ENCODE data around the gene C7orf57. TPM values are rescaled to one million over a fixed set of nuclear protein-coding genes. Genes with fewer than 3 reads are reported as not detected.
A peak's percentile ranks its signal among the peaks of the same experiment; 100 is the strongest.

Gene C7orf57
- total RNA-seq, 2 donors from 2014 or later = 0.32 to 0.95 TPM

DNA sequence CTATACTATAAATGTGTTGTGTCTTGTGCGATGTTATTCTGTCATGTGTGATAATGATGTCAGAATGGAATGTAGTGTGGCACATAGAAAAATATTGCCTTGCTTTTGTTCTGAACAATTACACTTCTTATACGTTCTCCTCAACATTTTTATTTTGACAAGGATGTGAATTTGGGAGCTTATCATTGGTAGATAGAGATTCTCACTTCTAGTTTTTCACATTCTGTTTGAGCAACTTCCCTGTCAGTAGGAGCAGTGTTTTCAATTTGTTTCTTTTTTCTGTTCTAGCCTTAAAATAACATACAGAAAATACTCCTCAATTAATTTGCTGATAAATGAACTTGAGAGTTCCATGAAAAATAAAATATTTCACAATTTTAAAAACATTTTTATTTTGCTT, 24.0 kb upstream of the C7orf57 start:
- Mint-ChIP-seq H3K27ac (no peak overlapping the region), H3K4me3 (no peak overlapping the region), H3K27me3 (peaks cover 8% of the 10 kb centered on the region), H3K9me3 (no peaks in the 10 kb centered on the region), H3K4me1 (no peaks in the 10 kb centered on the region), H3K36me3 (ENCODE audit: low read depth) (no peaks in the 10 kb centered on the region)
- ATAC-seq (replicated peaks) = no peak

DNA sequence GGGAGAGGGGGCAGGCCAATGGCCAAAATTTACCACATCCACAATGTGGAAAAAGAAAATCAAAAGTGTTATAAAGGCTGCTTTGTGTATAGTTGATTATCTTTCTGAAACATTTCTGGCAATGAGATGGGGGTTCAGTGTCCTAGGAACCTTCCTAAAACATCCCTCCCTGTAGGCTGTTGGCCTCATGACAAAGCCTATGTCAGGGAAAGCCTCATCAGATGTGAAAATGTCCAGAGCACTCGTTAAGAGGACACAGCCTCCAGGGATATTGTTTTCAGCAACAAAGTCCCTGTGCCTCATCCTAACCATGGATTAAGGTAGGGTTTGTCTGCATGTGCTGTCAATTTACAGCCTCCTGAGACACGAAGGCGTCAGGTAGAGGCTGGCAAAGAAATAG, 23.4 kb upstream of the C7orf57 start:
- H3K9me3 Mint-ChIP-seq = no peaks in the 10 kb centered on the region
- no peak overlapping the region for H3K27ac Mint-ChIP-seq

DNA sequence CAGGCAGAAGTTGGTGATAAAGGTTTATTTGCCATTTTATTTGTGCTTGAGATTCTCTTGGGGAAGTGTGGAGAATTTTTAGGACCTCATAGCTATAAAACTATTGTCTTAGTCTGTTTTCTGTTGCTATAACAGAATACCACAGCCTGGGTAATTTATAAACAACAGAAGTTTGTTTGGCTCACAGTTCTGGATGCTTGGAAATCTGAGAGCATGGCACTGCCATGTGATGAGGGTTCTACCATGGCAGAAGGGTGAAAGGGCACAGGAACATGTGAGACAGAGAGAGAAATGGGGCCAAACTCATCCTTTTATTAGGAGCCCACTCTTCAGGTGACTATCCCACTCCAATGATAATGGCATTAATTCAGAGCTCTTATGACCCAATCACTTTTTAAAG, 18.7 kb upstream of the C7orf57 start:
- ATAC-seq (replicated peaks) = no peak
- Mint-ChIP-seq H3K4me1 (no peaks in the 10 kb centered on the region), H3K36me3 (ENCODE audit: low read depth) (no peaks in the 10 kb centered on the region), H3K9me3 (peaks cover 10% of the 10 kb centered on the region), H3K27me3 (peaks cover 18% of the 10 kb centered on the region), H3K27ac (no peak overlapping the region), H3K4me3 (no peak overlapping the region)

More for the DNA sequence above, 23.4 kb upstream of the C7orf57 start:
- ATAC-seq (replicated peaks) = no peak
- no peak overlapping the region for H3K4me3 Mint-ChIP-seq
- no peaks in the 10 kb centered on the region for H3K4me1 Mint-ChIP-seq
- no peaks in the 10 kb centered on the region for H3K36me3 Mint-ChIP-seq (ENCODE audit: low read depth)
- peaks cover 9% of the 10 kb centered on the region for H3K27me3 Mint-ChIP-seq

DNA sequence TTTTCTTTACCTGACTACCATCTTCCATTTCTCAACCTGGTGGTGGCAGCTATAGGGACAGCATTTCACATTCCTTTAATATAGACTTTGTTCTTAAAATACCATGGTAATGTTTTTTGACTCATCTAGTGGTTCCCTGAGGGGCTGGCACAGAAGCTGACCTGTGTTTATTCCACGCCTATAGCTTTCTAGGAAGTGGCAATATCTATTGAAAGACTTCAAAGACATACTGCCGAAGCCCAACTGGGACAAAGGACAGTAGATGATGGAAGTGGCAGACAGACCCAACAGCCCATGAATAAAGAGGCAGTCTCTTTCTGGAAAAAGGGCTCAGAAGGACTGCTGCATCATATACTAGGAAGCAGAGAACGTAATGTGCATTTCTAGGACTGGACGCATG, 17.7 kb upstream of the C7orf57 start:
- H3K36me3 Mint-ChIP-seq (ENCODE audit: low read depth) = no peaks in the 10 kb centered on the region
- peaks cover 18% of the 10 kb centered on the region for H3K27me3 Mint-ChIP-seq
- peaks cover 13% of the 10 kb centered on the region for H3K9me3 Mint-ChIP-seq
- no peak overlapping the region for H3K4me3 Mint-ChIP-seq
- no peak overlapping the region for H3K27ac Mint-ChIP-seq
- no peak for ATAC-seq (replicated peaks)
- H3K4me1 Mint-ChIP-seq = no peaks in the 10 kb centered on the region

DNA sequence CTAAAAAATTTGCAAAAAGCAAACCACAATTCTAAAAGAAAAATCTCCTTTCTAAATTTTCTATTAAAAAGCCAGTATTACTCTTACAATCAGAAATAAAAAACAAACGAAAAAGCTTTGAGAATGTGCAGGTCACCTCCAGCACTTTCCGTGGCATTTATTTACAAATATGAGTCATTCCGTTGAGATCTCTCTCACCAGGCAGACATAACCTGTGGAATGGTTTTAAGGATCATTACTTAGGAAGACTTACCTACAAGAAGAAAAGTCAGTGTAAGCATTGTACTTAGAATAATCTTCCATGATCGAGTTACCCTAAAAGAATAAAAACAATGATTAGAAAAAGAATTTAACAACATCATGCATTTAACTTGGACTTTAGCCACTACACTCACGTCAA, 9.7 kb upstream of the C7orf57 start:
- Mint-ChIP-seq H3K27ac (no peak overlapping the region), H3K27me3 (peaks cover 19% of the 10 kb centered on the region), H3K4me3 (no peak overlapping the region), H3K36me3 (ENCODE audit: low read depth) (no peaks in the 10 kb centered on the region), H3K4me1 (no peaks in the 10 kb centered on the region), H3K9me3 (peaks cover 14% of the 10 kb centered on the region)
- no peak for ATAC-seq (replicated peaks)

DNA sequence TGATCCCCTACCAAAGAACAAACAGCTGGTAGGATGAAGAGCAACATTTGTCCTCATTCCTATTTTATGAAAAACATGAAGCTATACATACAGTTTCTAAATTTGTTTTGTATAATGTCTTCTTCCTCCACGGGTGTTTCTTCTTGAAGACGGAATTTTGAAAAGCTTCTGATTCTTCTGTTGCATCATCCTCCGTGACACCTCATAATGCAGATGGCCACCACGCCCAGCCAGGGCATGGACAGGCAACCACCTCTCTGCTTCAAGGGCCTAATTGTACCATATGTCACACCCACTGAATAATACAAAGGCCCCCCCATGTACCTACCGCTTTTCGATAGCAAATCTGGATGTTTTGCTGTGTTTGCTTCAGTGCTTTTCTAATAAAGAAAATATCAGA, 6.4 kb upstream of the C7orf57 start, which contains the start of gene SUN3:
TSS of gene SUN3 (minus strand) at position 170 of the 400 bp plus-strand sequence. CDS start at position 1, 169 bp downstream.
- ATAC-seq (replicated peaks) = no peak
- no peak within 1 kb of the TSS for H3K27ac Mint-ChIP-seq
- no peaks in the 10 kb centered on the region for H3K4me1 Mint-ChIP-seq
- no peaks in the 10 kb centered on the region for H3K36me3 Mint-ChIP-seq (ENCODE audit: low read depth)
- H3K9me3 Mint-ChIP-seq = peaks cover 5% of the 10 kb centered on the region
- H3K27me3 Mint-ChIP-seq = peaks cover 25% of the 10 kb centered on the region
- no peak within 1 kb of the TSS for H3K4me3 Mint-ChIP-seq

DNA sequence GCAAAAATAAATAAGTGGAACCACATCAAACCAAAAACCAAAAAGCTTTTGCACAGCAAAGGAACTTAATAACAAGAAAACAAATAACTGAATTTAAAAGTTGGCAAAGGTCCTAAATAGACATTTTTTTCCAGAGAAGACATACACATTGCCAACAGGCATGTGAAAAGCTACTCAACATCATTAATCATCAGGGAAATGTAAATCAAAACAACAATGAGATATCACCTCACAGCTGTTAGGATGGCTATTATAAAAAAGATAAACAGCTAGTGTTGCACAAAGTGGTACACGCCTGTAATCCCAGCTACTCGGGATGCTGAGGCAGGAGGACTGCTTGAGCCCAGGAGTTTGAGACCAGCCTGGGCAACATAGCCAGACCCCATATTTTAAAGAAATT, 4.2 kb upstream of the C7orf57 start:
- Mint-ChIP-seq H3K27me3 (peaks cover 28% of the 10 kb centered on the region), H3K9me3 (no peaks in the 10 kb centered on the region), H3K36me3 (ENCODE audit: low read depth) (no peaks in the 10 kb centered on the region), H3K4me3 (no peak overlapping the region), H3K27ac (no peak overlapping the region), H3K4me1 (peaks cover 5% of the 10 kb centered on the region)
- ATAC-seq (replicated peaks) = no peak

DNA sequence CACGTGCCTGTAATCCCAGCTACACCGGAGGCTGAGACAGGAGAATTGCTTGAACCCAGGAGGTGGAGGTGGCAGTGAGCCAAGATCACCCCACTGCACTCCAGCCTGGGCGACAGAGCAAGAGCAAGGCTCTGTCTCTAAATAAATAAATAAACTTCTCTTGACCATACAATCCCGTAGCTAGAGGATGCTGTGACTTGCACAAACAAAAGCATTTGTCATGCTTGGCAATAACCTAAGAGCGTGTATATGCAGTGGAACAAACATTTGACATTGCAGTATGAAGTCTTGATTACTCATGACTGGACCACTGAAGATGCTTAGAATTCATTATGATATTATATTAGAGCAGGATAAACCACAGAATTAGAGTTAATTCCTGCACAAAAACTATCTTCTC, 1.4 kb upstream of the C7orf57 start:
- no peak for ATAC-seq (replicated peaks)
- peaks cover 6% of the 10 kb centered on the region for H3K4me1 Mint-ChIP-seq

DNA sequence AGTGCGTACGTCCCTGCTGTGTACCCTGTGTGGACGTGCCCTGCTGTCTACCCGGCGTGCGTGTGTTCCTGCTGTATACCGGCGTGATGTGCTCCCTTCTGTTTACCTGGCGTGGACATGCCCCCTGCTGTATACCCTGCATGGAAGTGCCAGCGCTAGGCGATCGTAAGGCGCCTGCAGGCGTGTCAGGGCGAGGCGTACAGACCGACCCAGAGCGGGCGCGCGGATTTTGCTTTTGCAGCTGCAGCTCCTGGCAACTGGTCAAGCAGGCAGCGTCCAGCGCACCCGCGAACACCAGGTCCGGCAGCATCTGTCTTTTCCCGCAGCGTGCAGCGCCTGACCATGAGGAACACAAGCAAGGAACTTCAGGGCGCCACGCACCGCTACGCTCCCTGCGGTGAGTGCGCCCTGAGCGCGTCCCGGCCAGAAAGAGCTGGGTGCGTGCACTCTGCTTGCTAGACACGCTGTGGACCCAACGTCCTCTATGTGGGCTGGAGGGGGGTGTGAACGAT, 680 bp downstream of the C7orf57 start:
- H3K36me3 Mint-ChIP-seq (ENCODE audit: low read depth) = no peaks in the 10 kb centered on the region
- H3K4me1 Mint-ChIP-seq = peaks cover 7% of the 10 kb centered on the region
- peaks cover 22% of the 10 kb centered on the region for H3K27me3 Mint-ChIP-seq
- ATAC-seq (replicated peaks) = peak; percentile 21
- peak overlapping the region; percentile 71 for H3K27ac Mint-ChIP-seq
- peak overlapping the region; percentile 86 for H3K4me3 Mint-ChIP-seq
- H3K9me3 Mint-ChIP-seq = no peaks in the 10 kb centered on the region

More for the DNA sequence above, 1.4 kb upstream of the C7orf57 start:
- Mint-ChIP-seq H3K36me3 (ENCODE audit: low read depth) (no peaks in the 10 kb centered on the region), H3K27ac (no peak overlapping the region), H3K27me3 (peaks cover 32% of the 10 kb centered on the region), H3K9me3 (no peaks in the 10 kb centered on the region), H3K4me3 (no peak overlapping the region)

DNA sequence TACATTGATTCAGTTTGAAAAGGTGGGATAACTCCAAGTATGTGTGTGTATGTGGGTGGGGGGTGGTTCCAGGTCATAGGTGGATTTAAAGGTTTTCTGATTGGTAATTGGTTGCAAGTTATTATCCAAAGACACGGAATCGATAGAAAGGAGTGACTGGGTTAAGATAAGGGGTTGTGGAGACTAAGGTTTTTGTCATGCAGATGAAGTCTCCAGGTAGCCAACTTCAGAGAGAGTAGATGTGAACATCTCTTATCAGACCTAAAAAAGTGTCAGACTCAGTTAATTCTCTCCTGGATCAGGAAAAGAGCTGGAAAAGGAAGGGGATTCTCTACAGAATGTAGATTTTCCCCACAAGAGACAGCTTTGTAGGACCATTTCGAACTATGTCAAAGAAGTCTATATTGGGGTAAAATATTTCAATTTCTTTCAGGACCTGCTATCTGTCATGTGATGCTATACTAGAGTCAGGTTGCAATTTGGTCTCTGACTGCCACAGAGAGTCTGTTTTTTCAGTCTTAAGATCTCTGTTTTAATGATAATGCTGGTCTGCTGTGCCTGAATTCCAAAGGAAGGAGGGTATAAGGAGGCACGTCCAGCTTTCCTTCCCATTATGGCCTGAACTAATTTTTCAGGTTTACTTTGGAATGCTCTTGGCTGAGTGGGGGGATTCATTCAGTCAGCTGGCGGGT, 3.6 kb downstream of the C7orf57 start:
- Mint-ChIP-seq H3K27ac (no peak overlapping the region), H3K4me3 (no peak overlapping the region), H3K27me3 (peaks cover 12% of the 10 kb centered on the region), H3K36me3 (ENCODE audit: low read depth) (no peaks in the 10 kb centered on the region), H3K4me1 (peaks cover 22% of the 10 kb centered on the region), H3K9me3 (no peaks in the 10 kb centered on the region)
- ATAC-seq (replicated peaks) = no peak

DNA sequence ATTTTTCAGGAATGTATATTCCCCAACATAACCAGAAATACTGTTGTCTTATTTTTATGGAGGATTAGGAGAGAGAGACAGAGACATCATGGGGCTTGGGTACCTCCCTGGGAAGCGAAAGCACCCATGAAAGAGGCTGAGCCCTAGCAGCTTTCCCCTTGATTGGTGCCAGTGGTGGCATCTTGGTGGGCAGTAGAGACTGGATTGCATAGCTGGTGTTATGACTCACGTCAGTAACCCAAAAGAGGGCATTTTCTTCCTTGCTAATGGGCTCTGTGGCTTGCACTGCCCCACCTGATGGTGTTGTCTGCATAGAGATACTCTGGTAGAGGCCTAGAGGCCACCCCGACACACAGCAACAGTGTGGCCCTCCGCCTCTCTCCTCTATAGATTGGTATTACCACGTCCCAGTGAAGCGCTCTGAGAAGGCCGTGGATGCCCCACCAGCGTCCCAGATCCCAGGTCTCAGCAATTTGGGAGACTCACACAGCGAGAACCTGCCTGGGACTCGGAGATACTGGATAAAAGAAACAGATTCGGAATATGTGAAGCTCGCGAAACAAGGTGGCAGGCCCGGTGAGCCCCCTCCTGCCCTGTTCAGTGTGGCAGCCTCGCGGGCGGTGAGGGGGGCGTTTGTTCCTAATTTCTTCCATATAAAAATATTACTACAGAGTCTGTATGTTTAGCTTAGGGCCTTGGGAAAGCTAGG, 5.8 kb downstream of the C7orf57 start:
- Mint-ChIP-seq H3K4me1 (peaks cover 26% of the 10 kb centered on the region), H3K4me3 (peak overlapping the region; percentile 68), H3K36me3 (ENCODE audit: low read depth) (no peaks in the 10 kb centered on the region), H3K27me3 (peaks cover 9% of the 10 kb centered on the region), H3K27ac (peak overlapping the region; percentile 91), H3K9me3 (no peaks in the 10 kb centered on the region)
- peak; percentile 43 for ATAC-seq (replicated peaks)

DNA sequence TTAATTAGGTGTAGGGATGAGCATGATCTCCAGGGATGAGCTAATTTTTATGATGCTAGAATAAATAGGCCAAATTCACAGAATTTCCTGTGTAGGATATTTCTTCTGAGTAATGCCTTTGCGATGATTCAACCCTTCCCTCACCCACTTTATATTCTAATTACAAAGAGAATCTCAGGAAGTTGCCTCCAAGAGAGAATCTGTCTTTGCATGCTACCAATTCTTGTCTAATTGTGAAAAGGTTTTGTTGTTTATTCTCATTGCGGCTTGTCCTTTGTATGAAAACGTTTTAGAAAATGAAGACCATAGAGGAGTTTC, 6.3 kb downstream of the C7orf57 start:
- peak overlapping the region; percentile 68 for H3K4me3 Mint-ChIP-seq
- ATAC-seq (replicated peaks) = peak; percentile 82
- peaks cover 4% of the 10 kb centered on the region for H3K27me3 Mint-ChIP-seq
- peaks cover 24% of the 10 kb centered on the region for H3K4me1 Mint-ChIP-seq
- H3K36me3 Mint-ChIP-seq (ENCODE audit: low read depth) = no peaks in the 10 kb centered on the region
- no peaks in the 10 kb centered on the region for H3K9me3 Mint-ChIP-seq
- peak overlapping the region; percentile 91 for H3K27ac Mint-ChIP-seq

DNA sequence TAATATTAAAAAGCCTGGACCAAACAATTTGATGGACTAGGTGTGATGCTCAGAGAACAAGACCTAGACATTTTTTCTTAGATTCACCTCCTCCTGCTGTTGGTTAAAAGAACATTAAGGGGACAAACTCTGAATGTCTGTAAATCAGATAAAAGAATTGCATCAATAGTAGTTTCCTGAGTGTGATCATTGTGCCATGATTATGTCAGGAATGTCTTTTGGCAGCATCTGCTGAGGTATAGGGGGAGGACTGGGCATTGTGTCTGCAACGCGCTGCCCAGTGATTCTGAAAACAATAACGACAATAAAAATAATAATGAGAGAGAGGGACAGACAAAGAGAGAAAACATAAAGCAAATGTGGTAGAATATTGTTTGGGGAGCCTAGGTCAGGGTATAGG, 6.9 kb downstream of the C7orf57 start:
- no peaks in the 10 kb centered on the region for H3K9me3 Mint-ChIP-seq
- no peaks in the 10 kb centered on the region for H3K36me3 Mint-ChIP-seq (ENCODE audit: low read depth)
- H3K4me1 Mint-ChIP-seq = peaks cover 24% of the 10 kb centered on the region
- peak overlapping the region; percentile 91 for H3K27ac Mint-ChIP-seq
- ATAC-seq (replicated peaks) = no peak
- H3K4me3 Mint-ChIP-seq = peak overlapping the region; percentile 68
- H3K27me3 Mint-ChIP-seq = no peaks in the 10 kb centered on the region

DNA sequence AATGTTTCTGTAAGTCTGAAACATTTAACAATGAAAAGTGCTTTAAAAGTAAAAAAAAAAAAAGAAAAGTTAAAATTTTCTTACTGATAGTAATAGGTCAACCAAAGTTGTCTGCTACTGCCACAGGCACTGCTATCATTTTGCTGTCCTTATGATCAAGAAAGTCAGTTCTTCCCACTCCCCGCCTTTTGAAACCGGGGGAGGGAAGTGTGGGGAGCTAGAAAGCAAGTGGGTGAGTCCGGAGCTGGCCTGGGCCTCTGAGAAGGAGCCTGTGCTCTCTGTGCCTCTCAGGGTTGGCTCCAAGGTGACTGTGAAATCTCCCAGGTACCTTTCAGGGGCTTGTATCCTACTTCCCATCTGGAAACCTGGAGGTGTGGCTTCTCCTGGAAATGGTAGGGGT, 7.3 kb downstream of the C7orf57 start:
- peaks cover 24% of the 10 kb centered on the region for H3K4me1 Mint-ChIP-seq

DNA sequence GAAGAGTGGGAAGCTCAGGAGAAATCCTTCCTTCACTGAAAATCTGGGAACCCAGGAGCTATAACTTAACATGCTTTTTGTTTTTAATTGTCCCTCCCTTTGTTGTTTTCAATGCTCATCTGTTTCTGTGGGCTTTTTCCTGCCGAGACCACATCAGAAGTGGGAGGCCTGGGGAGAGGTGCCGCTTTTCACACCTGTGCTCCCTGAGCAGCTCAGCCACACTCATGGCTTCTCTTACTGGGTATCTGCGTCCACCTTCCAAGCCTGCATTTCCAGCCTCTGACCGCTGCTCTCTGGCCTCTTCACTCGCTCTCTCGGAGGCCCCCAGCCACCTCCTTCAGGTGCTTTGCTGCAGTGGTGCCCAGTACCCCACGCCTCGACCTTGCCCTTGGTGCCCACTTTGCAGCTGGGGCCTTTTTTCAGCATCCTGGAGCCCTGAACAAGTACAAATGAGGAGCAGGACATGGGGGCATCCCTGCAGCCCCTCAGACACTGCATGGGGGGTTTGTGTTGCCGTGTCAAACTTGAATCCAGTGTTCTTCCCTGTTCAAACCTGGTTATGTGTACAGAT, 9.9 kb downstream of the C7orf57 start:
- Mint-ChIP-seq H3K9me3 (no peaks in the 10 kb centered on the region), H3K36me3 (ENCODE audit: low read depth) (no peaks in the 10 kb centered on the region), H3K4me3 (no peak overlapping the region), H3K27ac (peak overlapping the region; percentile 59), H3K27me3 (no peaks in the 10 kb centered on the region), H3K4me1 (peaks cover 24% of the 10 kb centered on the region)
- ATAC-seq (replicated peaks) = no peak

More for the DNA sequence above, 7.3 kb downstream of the C7orf57 start:
- peak overlapping the region; percentile 91 for H3K27ac Mint-ChIP-seq
- peak overlapping the region; percentile 68 for H3K4me3 Mint-ChIP-seq
- H3K36me3 Mint-ChIP-seq (ENCODE audit: low read depth) = no peaks in the 10 kb centered on the region
- peak; percentile 47 for ATAC-seq (replicated peaks)
- H3K9me3 Mint-ChIP-seq = no peaks in the 10 kb centered on the region
- no peaks in the 10 kb centered on the region for H3K27me3 Mint-ChIP-seq

Measured in activated T-helper 17 cell treated with anti-CD3 and anti-CD28 coated beads, Interleukin-2, amount 50 U/mL, for 72 hours (primary cell).